GM18511 (cell line): Measurements from ENCODE around the gene C1orf53.
A peak's percentile ranks its signal among the peaks of the same experiment; 100 is the strongest.
"Not testable (repeated sequence)": the region's sequence is repeated elsewhere in the genome, so short reads cannot be mapped to it uniquely, and the experiment has no call there.

Source experiments
- ATAC-seq: cut with Tn5 transposase; IDR thresholded peaks from one replicate; pipeline ENCODE4 v1.9.1; 2021; ENCODE audit warnings: mild to moderate bottlenecking, moderate library complexity; ENCODE audit not compliant: unreplicated experiment

C1orf53 gene

GRCh38 chr1:197920414-197921117 lies 18.1 kb downstream of the C1orf53 start:
- ATAC-seq = no peak

GRCh38 chr1:197921235-197922069 lies 19.0 kb downstream of the C1orf53 start:
- ATAC-seq = no peak

- no peak for ATAC-seq
These were observed 19.6 kb downstream of the C1orf53 start for GRCh38 chr1:197922070-197922390.

GRCh38 chr1:197923038-197923437 lies 20.6 kb downstream of the C1orf53 start:
- no peak for ATAC-seq

- peak; percentile 75 for ATAC-seq
These were observed 22.2 kb downstream of the C1orf53 start for GRCh38 chr1:197924516-197925123.

- ATAC-seq = no peak
These were observed 25.7 kb downstream of the C1orf53 start for GRCh38 chr1:197927908-197928665.

GRCh38 chr1:197928849-197929336 lies 26.5 kb downstream of the C1orf53 start:
- peak; percentile 65 for ATAC-seq

GRCh38 chr1:197933016-197933415 lies 30.6 kb downstream of the C1orf53 start:
- ATAC-seq = no peak

GRCh38 chr1:197933647-197934046 lies 31.2 kb downstream of the C1orf53 start:
- ATAC-seq = no peak

GRCh38 chr1:197937381-197937780 lies 35.0 kb downstream of the C1orf53 start:
- ATAC-seq = no peak

GRCh38 chr1:197937892-197938291 lies 35.5 kb downstream of the C1orf53 start:
- no peak for ATAC-seq

- not testable (repeated sequence) for ATAC-seq
These were observed 36.9 kb downstream of the C1orf53 start for GRCh38 chr1:197939159-197939980.

GRCh38 chr1:197942042-197942441 lies 39.6 kb downstream of the C1orf53 start:
- ATAC-seq = no peak

GRCh38 chr1:197944485-197944884 lies 42.1 kb downstream of the C1orf53 start:
- ATAC-seq = no peak

GRCh38 chr1:197948926-197949899 lies 46.8 kb downstream of the C1orf53 start:
- no peak for ATAC-seq

GRCh38 chr1:197951089-197951488 lies 48.7 kb downstream of the C1orf53 start:
- no peak for ATAC-seq

- no peak for ATAC-seq
These were observed 49.3 kb downstream of the C1orf53 start for GRCh38 chr1:197951617-197952175.

GRCh38 chr1:197953472-197953871 lies 51.0 kb downstream of the C1orf53 start:
- not testable (repeated sequence) for ATAC-seq
